Lower leg skin (tissue), 3 donors: ENCODE measurements around the gene ARAP1.

Experiments
- CTCF ChIP-seq, 3 donors: fragments of 450-650 bp; IDR thresholded peaks; one replicate each; pipeline ENCODE4 v1.5.1; 2016; ENCODE audit warnings: antibody characterized with exemption in 3 of 3, mild to moderate bottlenecking in 3 of 3, moderate library complexity in 2 of 3
- POLR2A ChIP-seq, 2 donors: fragments of 450-650 bp; IDR thresholded peaks; one replicate each; pipeline ENCODE4 v1.6.1; 2016 to 2017; ENCODE audit warnings: antibody characterized with exemption in 2 of 2, mild to moderate bottlenecking in 1 of 2, moderate library complexity in 1 of 2

GRCh38 chr11:72724021-72724551, 28.1 kb downstream of the ARAP1 start:
- TF ChIP-seq POLR2A (IDR thresholded peaks at IDR 0.05) = no peak
- no peak for TF ChIP-seq CTCF (IDR thresholded peaks at IDR 0.05)
